ENCODE measurements around the gene SLC22A31.

DNA sequence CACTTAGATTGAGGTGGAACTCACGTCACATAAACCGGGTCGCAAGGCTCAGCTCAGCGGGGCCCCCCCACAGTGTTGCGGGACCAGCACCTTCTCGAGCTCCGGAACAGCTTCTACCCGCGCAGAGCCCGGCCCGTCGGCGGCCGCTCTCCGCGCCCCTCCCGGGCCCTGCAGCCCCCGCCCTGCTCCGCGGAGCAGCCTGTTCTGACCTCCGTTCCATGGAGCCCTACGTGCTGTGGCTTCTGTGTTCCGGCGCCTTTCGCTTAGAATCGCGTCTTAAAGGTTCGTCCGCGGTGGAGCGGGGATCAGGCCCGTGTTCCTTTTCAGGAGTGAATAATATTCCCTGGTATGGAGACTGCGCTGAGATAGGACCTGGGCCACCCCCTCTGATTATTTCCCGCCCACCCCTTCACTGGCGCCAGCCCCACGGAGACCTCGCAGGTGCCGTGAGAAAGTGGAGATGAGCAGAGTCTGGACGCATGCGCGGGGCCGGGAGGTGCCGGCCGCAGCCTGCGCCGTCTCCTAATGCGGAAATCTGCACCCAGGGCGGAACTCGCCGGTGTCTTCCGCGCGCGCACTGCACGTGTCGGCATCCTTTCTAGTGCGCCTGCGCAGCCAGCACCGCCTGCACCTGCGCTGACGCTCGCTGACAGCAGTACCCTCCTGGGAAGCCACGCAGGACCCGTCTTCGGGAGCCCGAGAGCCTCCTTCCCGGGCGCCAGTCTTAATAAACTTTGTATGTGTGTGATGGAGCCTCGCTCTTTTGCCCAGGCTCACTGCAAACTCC is 48.1 kb upstream of the SLC22A31 start:
- TF ChIP-seq, protein P1, sequence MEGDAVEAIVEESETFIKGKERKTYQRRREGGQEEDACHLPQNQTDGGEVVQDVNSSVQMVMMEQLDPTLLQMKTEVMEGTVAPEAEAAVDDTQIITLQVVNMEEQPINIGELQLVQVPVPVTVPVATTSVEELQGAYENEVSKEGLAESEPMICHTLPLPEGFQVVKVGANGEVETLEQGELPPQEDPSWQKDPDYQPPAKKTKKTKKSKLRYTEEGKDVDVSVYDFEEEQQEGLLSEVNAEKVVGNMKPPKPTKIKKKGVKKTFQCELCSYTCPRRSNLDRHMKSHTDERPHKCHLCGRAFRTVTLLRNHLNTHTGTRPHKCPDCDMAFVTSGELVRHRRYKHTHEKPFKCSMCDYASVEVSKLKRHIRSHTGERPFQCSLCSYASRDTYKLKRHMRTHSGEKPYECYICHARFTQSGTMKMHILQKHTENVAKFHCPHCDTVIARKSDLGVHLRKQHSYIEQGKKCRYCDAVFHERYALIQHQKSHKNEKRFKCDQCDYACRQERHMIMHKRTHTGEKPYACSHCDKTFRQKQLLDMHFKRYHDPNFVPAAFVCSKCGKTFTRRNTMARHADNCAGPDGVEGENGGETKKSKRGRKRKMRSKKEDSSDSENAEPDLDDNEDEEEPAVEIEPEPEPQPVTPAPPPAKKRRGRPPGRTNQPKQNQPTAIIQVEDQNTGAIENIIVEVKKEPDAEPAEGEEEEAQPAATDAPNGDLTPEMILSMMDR (IDR thresholded peaks at IDR 0.05): no peak
- TF ChIP-seq RAD21 (IDR thresholded peaks at IDR 0.05; ENCODE audit: low read length): no peak
- no peak for TF ChIP-seq SIN3A (IDR thresholded peaks at IDR 0.05; ENCODE audit: borderline replicate concordance, low read depth, low read length)
- no peak for TF ChIP-seq YY1 (IDR thresholded peaks at IDR 0.05; ENCODE audit: low read depth)
- no peak for TF ChIP-seq EZH2phosphoT487 (IDR thresholded peaks at IDR 0.05; ENCODE audit: borderline replicate concordance, low read depth)

All from SK-N-SH (cell line).